Measurements from ENCODE around the gene KCNQ1. TPM values are rescaled to one million over a fixed set of nuclear protein-coding genes. Genes with fewer than 3 reads are reported as not detected.

Gene KCNQ1
- total and polyA plus RNA-seq, 9 donors = 1.4 to 17.2 (median 3.8) TPM

DNA sequence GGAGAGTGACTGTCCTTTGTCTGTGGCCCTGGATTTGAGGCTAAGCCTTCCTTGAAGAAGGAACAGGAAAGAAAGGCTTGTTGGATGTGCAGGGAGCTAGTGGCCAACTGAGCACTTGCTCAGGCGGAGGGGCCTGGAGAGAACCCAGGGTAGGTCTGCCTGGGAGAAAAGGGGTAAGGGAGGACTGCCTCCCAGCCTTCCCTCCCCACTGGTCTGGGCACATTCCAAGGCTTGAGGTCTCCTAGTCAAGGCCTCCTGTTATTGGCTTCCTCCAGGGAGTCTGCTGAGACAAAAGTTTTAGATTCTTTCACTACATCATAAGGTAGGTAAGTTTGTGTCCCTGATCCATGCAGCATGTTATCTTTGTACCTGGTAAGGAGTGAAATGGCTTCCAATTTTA lies 239.8 kb downstream of the KCNQ1 start:
- Histone ChIP-seq H3K27me3 (no peaks in the 10 kb centered on the region), H3K4me3 (no peak overlapping the region), H3K4me1 (ENCODE audit: insufficient read depth) (peaks cover 19% of the 10 kb centered on the region), H3K27ac (no peak overlapping the region), H3K36me3 (no peaks in the 10 kb centered on the region), H3K9me3 (no peaks in the 10 kb centered on the region)
- intact Hi-C loops (cut with DNase I) = loop anchor here in 1 of 4 donors (10.0 kb wide), 1 partner anchor 200 kb away; the partner anchor contains the start of gene CDKN1C
- peak in 4 of 5 donors; percentile 13 to 38 (median 14) for DNase-seq
- 73 to 79% (median 78%) methylated on average over 1 of the region's 1 CpG for WGBS, 3 donors
- TF ChIP-seq EP300 (IDR thresholded peaks at IDR 0.05) (no peak), POLR2A (IDR thresholded peaks at IDR 0.05) (no peak)
- TF ChIP-seq, protein P1, sequence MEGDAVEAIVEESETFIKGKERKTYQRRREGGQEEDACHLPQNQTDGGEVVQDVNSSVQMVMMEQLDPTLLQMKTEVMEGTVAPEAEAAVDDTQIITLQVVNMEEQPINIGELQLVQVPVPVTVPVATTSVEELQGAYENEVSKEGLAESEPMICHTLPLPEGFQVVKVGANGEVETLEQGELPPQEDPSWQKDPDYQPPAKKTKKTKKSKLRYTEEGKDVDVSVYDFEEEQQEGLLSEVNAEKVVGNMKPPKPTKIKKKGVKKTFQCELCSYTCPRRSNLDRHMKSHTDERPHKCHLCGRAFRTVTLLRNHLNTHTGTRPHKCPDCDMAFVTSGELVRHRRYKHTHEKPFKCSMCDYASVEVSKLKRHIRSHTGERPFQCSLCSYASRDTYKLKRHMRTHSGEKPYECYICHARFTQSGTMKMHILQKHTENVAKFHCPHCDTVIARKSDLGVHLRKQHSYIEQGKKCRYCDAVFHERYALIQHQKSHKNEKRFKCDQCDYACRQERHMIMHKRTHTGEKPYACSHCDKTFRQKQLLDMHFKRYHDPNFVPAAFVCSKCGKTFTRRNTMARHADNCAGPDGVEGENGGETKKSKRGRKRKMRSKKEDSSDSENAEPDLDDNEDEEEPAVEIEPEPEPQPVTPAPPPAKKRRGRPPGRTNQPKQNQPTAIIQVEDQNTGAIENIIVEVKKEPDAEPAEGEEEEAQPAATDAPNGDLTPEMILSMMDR (IDR thresholded peaks at IDR 0.05) = no peak

DNA sequence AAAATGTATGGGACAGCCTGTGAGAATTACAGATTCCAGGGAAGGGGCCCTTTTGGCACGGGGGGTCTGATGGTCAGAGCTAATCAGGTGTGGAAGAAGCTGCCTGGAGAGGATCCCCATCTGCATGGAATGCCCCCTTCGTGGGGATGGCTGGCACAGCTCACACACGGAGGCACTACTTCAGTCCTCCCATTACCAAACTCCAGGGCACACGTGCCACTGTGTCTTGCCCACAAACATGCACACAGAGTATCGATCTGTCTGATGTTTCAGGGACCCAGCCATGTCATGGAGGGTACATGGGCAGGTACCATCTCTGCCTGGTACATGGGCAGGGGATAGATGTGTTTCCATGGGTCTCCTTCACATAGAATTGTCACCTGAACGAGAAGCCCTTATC lies 240.2 kb downstream of the KCNQ1 start:
- Histone ChIP-seq H3K4me1 (ENCODE audit: insufficient read depth) (peaks cover 23% of the 10 kb centered on the region), H3K4me3 (no peak overlapping the region), H3K9me3 (no peaks in the 10 kb centered on the region), H3K36me3 (no peaks in the 10 kb centered on the region), H3K27ac (no peak overlapping the region), H3K27me3 (no peaks in the 10 kb centered on the region)
- intact Hi-C loops (cut with DNase I) = loop anchor here in 1 of 4 donors (10.0 kb wide), 1 partner anchor 200 kb away; the partner anchor contains the start of gene CDKN1C
- peak in 3 of 5 donors; percentile 4 to 14 (median 11) for DNase-seq
- WGBS, 3 donors = 79 to 84% (median 82%) methylated on average over 6 of the region's 6 CpGs
- TF ChIP-seq EP300 (IDR thresholded peaks at IDR 0.05) = no peak
- TF ChIP-seq, protein P1 (IDR thresholded peaks at IDR 0.05) = no peak
- no peak for TF ChIP-seq POLR2A (IDR thresholded peaks at IDR 0.05)

DNA sequence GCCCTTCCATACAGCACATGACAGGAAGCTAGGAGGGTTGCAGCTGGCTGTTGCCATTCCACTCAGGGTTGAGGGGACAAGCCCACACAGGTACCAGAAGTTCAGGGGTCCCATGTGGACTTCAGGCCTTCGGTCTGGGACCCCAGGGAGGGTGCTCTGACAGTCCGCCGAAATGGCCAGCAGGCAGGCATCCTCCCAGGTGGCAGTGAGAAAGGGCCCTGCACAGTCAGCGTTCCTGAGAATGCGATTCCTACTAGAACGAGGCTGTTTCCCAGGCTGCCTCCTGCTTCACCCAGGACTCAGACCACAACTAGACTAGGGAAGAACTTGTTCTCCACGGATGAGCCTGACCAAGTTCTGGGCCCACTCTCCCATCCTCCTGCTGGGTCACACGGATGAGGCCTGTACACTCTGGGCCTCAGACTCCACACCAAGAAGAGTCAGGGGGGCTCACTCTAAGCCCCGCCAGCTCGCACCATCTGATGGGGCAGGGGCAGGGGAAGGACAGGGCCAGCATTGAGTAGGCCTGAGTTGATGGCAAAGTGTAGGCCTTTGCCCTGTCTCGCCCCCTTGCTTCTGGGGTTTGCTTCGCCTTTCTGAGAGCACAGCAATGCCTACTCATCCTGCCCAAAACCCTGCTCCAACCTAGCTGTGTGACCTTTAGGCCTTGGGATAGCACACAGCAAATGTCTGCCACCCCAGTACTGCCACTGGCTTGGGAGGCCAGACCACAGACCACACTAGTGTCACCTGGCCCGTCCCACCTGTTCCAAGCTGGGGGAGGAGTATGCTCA lies 241.0 kb downstream of the KCNQ1 start:
- Histone ChIP-seq H3K9me3 (no peaks in the 10 kb centered on the region), H3K27me3 (no peaks in the 10 kb centered on the region), H3K4me1 (ENCODE audit: insufficient read depth) (peaks cover 30% of the 10 kb centered on the region), H3K27ac (no peak overlapping the region), H3K36me3 (no peaks in the 10 kb centered on the region), H3K4me3 (no peak overlapping the region)
- intact Hi-C loops (cut with DNase I) = loop anchor here in 1 of 4 donors (10.0 kb wide), 1 partner anchor 199 kb away; the partner anchor contains the start of gene CDKN1C
- WGBS, 3 donors = 87 to 92% (median 91%) methylated on average over 13 of the region's 13 CpGs
- peak in 4 of 5 donors; percentile 6 to 12 (median 8) for DNase-seq
- TF ChIP-seq EP300 (IDR thresholded peaks at IDR 0.05) (no peak), POLR2A (IDR thresholded peaks at IDR 0.05) (no peak)
- TF ChIP-seq, protein P1 (IDR thresholded peaks at IDR 0.05) = no peak

DNA sequence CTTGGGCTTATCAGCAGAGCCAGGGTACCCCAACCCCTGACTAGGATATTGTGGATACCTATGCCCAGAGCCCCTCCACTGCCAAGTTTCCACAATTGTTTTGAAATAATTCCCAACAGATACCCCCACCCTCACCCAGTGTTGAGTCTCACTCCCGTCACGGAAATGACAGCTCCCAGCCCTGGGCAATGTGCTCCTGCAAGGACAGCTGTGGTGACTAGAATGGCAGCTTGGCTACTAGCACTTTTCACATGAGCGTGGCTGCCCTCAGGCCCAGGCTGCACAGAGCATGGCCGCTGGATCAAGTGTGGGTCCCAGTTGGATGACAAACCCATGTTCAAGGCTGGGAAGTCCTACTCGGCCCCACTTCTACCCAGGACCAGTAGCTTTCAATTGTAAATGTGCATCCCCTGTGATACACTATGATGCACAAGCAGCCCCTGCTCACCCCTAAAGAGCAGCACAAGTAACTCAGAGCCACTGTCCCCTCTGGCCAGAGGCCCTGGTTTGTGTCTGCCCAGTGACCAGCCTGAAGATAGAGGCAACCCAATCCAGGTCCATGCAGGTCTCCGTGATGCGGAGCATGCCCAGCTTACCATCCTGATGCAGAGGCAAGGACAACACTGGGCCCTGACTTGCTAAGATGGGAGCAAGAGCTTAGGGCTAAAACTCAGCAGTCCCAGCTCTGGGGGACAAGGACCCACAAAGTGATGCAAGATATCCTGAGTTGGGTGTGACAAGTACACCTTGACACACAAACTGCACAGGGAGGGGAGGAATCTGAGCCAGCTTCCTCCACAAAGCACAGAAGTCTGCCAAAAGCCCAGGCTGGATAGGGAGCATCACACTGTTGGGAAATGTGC lies 241.8 kb downstream of the KCNQ1 start:
- TF ChIP-seq POLR2A (IDR thresholded peaks at IDR 0.05) (no peak), EP300 (IDR thresholded peaks at IDR 0.05) (no peak)
- TF ChIP-seq, protein P1 (IDR thresholded peaks at IDR 0.05) = no peak
- Histone ChIP-seq H3K4me1 (ENCODE audit: insufficient read depth) (peaks cover 36% of the 10 kb centered on the region), H3K36me3 (no peaks in the 10 kb centered on the region), H3K4me3 (no peak overlapping the region), H3K9me3 (no peaks in the 10 kb centered on the region), H3K27ac (no peak overlapping the region), H3K27me3 (no peaks in the 10 kb centered on the region)
- 93 to 98% (median 97%) methylated on average over 5 to 7 of the region's 7 CpGs for WGBS, 3 donors
- intact Hi-C loops (cut with DNase I) = loop anchor here in 1 of 4 donors (10.0 kb wide), 1 partner anchor 198 kb away; the partner anchor contains the start of gene CDKN1C
- DNase-seq = peak in 4 of 5 donors; percentile 5 to 17 (median 12)
